GM12878 (cell line): ENCODE measurements around the gene SPINT2. TPM values are rescaled to one million over a fixed set of nuclear protein-coding genes. Genes with fewer than 3 reads are reported as not detected.

Experiments
- ATAC-seq: fragments of 200-7000 bp; cut with Tn5 transposase; 3 replicates; pipeline ENCODE4 v1.9.1; 2020; ENCODE audit warnings: mild to moderate bottlenecking, moderate library complexity
- BruUV-seq: library from RNA; stranded (reverse); fragments of 400-500 nt; replicated peaks from 2 replicates; lab custom pipeline; 2021; lab: Mats Ljungman, UMichigan
- CTCF ChIA-PET: fragments of 300-600 bp; sonication (Branson Sonifier 250); formaldehyde crosslinking; extraction: SDS; loops from one replicate; lab custom pipeline; 2021; ENCODE audit warnings: inconsistent platforms; lab: Yijun Ruan, JAX
- POLR2A ChIA-PET: fragments of 350-600 bp; formaldehyde crosslinking; extraction: SDS; loops from one replicate; lab custom pipeline; 2021; ENCODE audit warnings: inconsistent platforms; lab: Charles Lee
- RAD21 ChIA-PET: fragments of 300-600 bp; sonication (Branson Sonifier 250); formaldehyde crosslinking; loops from one replicate; lab custom pipeline; 2023; ENCODE audit warnings: antibody characterized with exemption; ENCODE audit not compliant: unreplicated experiment; lab: Charles Lee
- SMC1A ChIA-PET: fragments of 300-600 bp; sonication (Branson Sonifier 250); formaldehyde crosslinking; loops from one replicate; lab custom pipeline; 2023; ENCODE audit not compliant: unreplicated experiment, uncharacterized antibody; lab: Charles Lee
- DNase-seq: peaks from one replicate; pipeline ENCODE4 v3.0.0-alpha.2; 2011; ENCODE audit warnings: low read depth, low spot score
- FAIRE-seq: peaks from 3 replicates; lab custom pipeline; 2011; peaks lifted over from hg19 to GRCh38; lab: Jason Lieb, UNC
- H2AFZ ChIP-seq: 2 replicates; pipeline ENCODE4 v1.6.0; 2011; ENCODE audit warnings: low read depth, low read length, control low read depth; ENCODE audit not compliant: control insufficient read depth
- H3K27ac ChIP-seq: 2 replicates; pipeline ENCODE4 v1.5.1; 2011; ENCODE audit warnings: control low read depth; ENCODE audit not compliant: control insufficient read depth, insufficient read depth
- H3K27me3 ChIP-seq, 2 experiments: replicated peaks in 1 of 2; 2 replicates each; pipeline versions ENCODE4 v1.6.0 to v1.6.1; 2011; ENCODE audit warnings: low read length in 1 of 2; ENCODE audit not compliant: control insufficient read depth in 2 of 2, insufficient read depth in 2 of 2
- H3K36me3 ChIP-seq, 2 experiments: 2 replicates each; pipeline ENCODE4 v1.5.1; 2011; ENCODE audit warnings: low read length in 1 of 2; ENCODE audit not compliant: control insufficient read depth in 2 of 2, insufficient read depth in 2 of 2
- H3K4me1 ChIP-seq: 2 replicates; pipeline ENCODE4 v1.6.1; 2011; ENCODE audit warnings: mild to moderate bottlenecking, low read length, moderate library complexity, mixed read lengths; ENCODE audit not compliant: control insufficient read depth, insufficient read depth
- H3K4me2 ChIP-seq: 2 replicates; pipeline ENCODE4 v1.6.0; 2011; ENCODE audit warnings: control low read depth; ENCODE audit not compliant: control insufficient read depth, insufficient read depth
- H3K4me3 ChIP-seq: fragments of 200-600 bp; sonication (generic); 2 replicates; pipeline ENCODE4 v1.5.1; 2016
- H3K79me2 ChIP-seq: 2 replicates; pipeline ENCODE4 v1.6.0; 2011; ENCODE audit warnings: low read length; ENCODE audit not compliant: control insufficient read depth, insufficient read depth
- H3K9ac ChIP-seq: 2 replicates; pipeline ENCODE4 v1.8.0; 2011; ENCODE audit warnings: low read length, control low read depth, mixed read lengths; ENCODE audit not compliant: control insufficient read depth, insufficient read depth
- H3K9me3 ChIP-seq: replicated peaks from 3 replicates; pipeline ENCODE4 v1.5.1; 2011; ENCODE audit warnings: mild to moderate bottlenecking, low read length; ENCODE audit not compliant: control insufficient read depth, insufficient read depth
- H4K20me1 ChIP-seq: 2 replicates; pipeline ENCODE4 v1.6.0; 2011; ENCODE audit not compliant: control insufficient read depth, insufficient read depth
- EED ChIP-seq: sonication (generic); IDR thresholded peaks from 2 replicates; pipeline ENCODE4 v1.6.1; 2016; ENCODE audit warnings: antibody characterized with exemption, low read depth
- HDAC2 ChIP-seq: fragments of 200-600 bp; sonication (generic); IDR thresholded peaks from 2 replicates; pipeline ENCODE4 v1.6.1; 2017
- IRF4 ChIP-seq: IDR thresholded peaks from 2 replicates; pipeline ENCODE4 v1.6.1; 2011; ENCODE audit warnings: low read depth, low read length
- KLF5 ChIP-seq: fragments of 450-650 bp; IDR thresholded peaks from 2 replicates; pipeline ENCODE4 v1.6.1; 2014; ENCODE audit warnings: mild to moderate bottlenecking; ENCODE audit not compliant: partially characterized antibody
- MEF2B ChIP-seq: fragments of 450-650 bp; IDR thresholded peaks from 2 replicates; pipeline ENCODE4 v1.6.1; 2018; ENCODE audit warnings: mild to moderate bottlenecking, moderate library complexity; ENCODE audit not compliant: partially characterized antibody, poor library complexity, severe bottlenecking
- SIN3A ChIP-seq: IDR thresholded peaks from 2 replicates; pipeline ENCODE4 v1.6.1; 2012; ENCODE audit warnings: low read depth, low read length, improper control_type of control experiment
- SMARCA5 ChIP-seq: fragments of 450-650 bp; IDR thresholded peaks from 2 replicates; pipeline ENCODE4 v1.6.1; 2017; ENCODE audit warnings: mild to moderate bottlenecking
- TAF1 ChIP-seq: IDR thresholded peaks from 2 replicates; pipeline ENCODE4 v1.6.1; 2011; ENCODE audit warnings: mild to moderate bottlenecking, low read depth, low read length, borderline replicate concordance
- ZNF274 ChIP-seq: IDR thresholded peaks from one replicate; pipeline ENCODE4 v1.8.0; 2011; ENCODE audit not compliant: insufficient read length, insufficient read depth
- WGBS: methylation state at CpG from one replicate; pipeline ENCODE4 v1.1.6; 2016; ENCODE audit warnings: low lambda C conversion rate; ENCODE audit not compliant: insufficient replicate concordance, insufficient coverage; ENCODE audit errors: missing lambda C conversion rate; 5-methylcytosine and 5-hydroxymethylcytosine counted together
- in situ Hi-C: fragments of 300-500 bp; cut with MboI; formaldehyde crosslinking; loops from 9 replicates; pipeline ENCODE4 v1.14.3; 2018; ENCODE audit warnings: mixed read lengths
- intact Hi-C: fragments of 100-400 bp; cut with micrococcal nuclease; formaldehyde crosslinking; loops from one replicate; pipeline ENCODE4 v1.14.2; 2022; ENCODE audit not compliant: unreplicated experiment
- polyA plus RNA-seq, 11 experiments: library from polyadenylated mRNA; depleted of rRNA in 4 of 11; unstranded in 6 of 11; stranded (reverse) in 5 of 11; fragments of >200 nt; fragmentation: Nextera tagmentation in 4 of 11; fragmentation: Illumina TruSeq in 1 of 11; extraction: Ambion mirVana in 4 of 11; extraction: Trizol in 1 of 11; gene quantifications; 1 replicate in 1 of 11; 2 replicates in 10 of 11; pipeline versions ENCODE4 v1.2.1 to v1.2.3, GENCODE V29; 2011 to 2016; ENCODE audit warnings: inconsistent platforms in 2 of 11, missing spikeins in 2 of 11, low read depth in 1 of 11
- total RNA-seq, 4 experiments: library from RNA; depleted of rRNA in 3 of 4; stranded (reverse); fragments of >200 nt in 3 of 4; fragmentation: Illumina TruSeq in 1 of 4; extraction: Trizol in 1 of 4; gene quantifications; 2 replicates each; pipeline versions ENCODE4 v1.2.1 to v1.2.3, GENCODE V29; 2013 to 2021
- TF ChIP-seq, protein P1 (sequence below): fragments of 450-650 bp; formaldehyde crosslinking; IDR thresholded peaks from 2 replicates; pipeline ENCODE4 v1.4.0; 2022; ENCODE audit warnings: mild to moderate bottlenecking, moderate library complexity
- TF ChIP-seq, protein P2 (sequence below): fragments of 450-650 bp; IDR thresholded peaks from 2 replicates; pipeline ENCODE4 v1.6.1; 2016; ENCODE audit warnings: mild to moderate bottlenecking, moderate library complexity, borderline replicate concordance
- TF ChIP-seq, protein P3 (sequence below): fragments of 450-650 bp; IDR thresholded peaks from 2 replicates; pipeline ENCODE4 v1.6.1; 2018; ENCODE audit warnings: mild to moderate bottlenecking, low read depth, moderate library complexity; ENCODE audit not compliant: partially characterized antibody
- TF ChIP-seq, protein P4 (sequence below): IDR thresholded peaks from 2 replicates; pipeline ENCODE4 v1.6.1; 2012; ENCODE audit warnings: low read depth, low read length, improper control_type of control experiment

Gene SPINT2
- total and polyA plus RNA-seq, 10 of the 15 experiments (the other 5 are each of a cell fraction or from before 2014, with no cell fraction given), result 0.15 to 26.5 (median 17.5) TPM

DNA sequence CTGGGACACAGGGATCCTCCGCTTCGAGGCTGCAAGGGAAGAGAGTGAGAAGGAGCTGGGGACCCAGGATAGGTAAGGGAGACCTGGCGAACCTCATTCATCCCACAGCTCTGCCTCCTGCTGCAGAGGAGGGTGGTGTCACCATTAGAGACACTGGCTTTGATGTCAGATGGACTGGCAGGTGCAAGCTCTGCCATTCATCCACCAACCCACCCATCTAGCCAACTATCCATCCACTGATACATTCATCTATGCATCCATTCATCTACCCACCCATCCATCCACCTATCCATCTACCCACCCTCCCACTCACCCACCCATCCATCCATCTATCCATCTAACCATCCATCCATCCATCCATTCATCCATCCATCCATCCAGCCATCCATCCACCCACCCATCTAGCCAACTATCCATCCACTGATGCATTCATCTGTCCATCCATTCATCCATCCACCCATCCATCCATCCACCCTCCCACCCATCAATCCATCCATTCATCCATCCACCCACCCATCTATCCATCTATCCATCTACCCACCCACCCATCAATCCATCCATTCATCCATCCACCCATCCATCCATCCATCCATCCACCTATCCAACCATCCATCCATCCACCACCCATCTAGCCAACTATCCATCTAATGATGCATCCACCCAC lies 45.4 kb downstream of the SPINT2 start:
- no TSS peak for BruUV-seq
- Histone ChIP-seq H3K4me3 (no peak overlapping the region), H3K9ac (no peak overlapping the region), H3K27me3 (no peaks in the 10 kb centered on the region), H4K20me1 (no peaks in the 10 kb centered on the region), H3K4me2 (no peak overlapping the region), H3K36me3 (peaks cover 0 to 11% of the 10 kb centered on the region in 2 experiments; a peak in 3 of 4 replicates), H2AFZ (no peak overlapping the region), H3K9me3 (no peaks in the 10 kb centered on the region), H3K4me1 (no peaks in the 10 kb centered on the region), H3K27ac (no peak overlapping the region), H3K79me2 (no peaks in the 10 kb centered on the region; the same call in none of the 2 replicates)
- intact Hi-C loops (no loop called here), in situ Hi-C loops (no loop called here)
- no peak for FAIRE-seq
- ChIA-PET POLR2A (no interaction called here), CTCF (no interaction called here), SMC1A (no interaction called here), RAD21 (no interaction called here)
- no peak for DNase-seq
- no peak for ATAC-seq
- WGBS, result 97% methylated on average over 3 of the region's 3 CpGs
- TF ChIP-seq EED, result no peak
- TF ChIP-seq, protein P1, sequence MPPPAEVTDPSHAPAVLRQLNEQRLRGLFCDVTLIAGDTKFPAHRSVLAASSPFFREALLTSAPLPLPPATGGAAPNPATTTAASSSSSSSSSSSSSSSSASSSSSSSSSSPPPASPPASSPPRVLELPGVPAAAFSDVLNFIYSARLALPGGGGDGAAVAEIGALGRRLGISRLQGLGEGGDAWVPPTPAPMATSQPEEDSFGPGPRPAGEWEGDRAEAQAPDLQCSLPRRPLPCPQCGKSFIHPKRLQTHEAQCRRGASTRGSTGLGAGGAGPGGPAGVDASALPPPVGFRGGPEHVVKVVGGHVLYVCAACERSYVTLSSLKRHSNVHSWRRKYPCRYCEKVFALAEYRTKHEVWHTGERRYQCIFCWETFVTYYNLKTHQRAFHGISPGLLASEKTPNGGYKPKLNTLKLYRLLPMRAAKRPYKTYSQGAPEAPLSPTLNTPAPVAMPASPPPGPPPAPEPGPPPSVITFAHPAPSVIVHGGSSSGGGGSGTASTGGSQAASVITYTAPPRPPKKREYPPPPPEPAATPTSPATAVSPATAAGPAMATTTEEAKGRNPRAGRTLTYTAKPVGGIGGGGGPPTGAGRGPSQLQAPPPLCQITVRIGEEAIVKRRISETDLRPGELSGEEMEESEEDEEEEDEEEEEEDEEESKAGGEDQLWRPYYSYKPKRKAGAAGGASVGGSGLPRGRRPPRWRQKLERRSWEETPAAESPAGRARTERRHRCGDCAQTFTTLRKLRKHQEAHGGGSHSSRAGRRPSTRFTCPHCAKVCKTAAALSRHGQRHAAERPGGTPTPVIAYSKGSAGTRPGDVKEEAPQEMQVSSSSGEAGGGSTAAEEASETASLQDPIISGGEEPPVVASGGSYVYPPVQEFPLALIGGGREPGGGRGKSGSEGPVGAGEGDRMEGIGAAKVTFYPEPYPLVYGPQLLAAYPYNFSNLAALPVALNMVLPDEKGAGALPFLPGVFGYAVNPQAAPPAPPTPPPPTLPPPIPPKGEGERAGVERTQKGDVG, result no peak
- TF ChIP-seq, protein P2, sequence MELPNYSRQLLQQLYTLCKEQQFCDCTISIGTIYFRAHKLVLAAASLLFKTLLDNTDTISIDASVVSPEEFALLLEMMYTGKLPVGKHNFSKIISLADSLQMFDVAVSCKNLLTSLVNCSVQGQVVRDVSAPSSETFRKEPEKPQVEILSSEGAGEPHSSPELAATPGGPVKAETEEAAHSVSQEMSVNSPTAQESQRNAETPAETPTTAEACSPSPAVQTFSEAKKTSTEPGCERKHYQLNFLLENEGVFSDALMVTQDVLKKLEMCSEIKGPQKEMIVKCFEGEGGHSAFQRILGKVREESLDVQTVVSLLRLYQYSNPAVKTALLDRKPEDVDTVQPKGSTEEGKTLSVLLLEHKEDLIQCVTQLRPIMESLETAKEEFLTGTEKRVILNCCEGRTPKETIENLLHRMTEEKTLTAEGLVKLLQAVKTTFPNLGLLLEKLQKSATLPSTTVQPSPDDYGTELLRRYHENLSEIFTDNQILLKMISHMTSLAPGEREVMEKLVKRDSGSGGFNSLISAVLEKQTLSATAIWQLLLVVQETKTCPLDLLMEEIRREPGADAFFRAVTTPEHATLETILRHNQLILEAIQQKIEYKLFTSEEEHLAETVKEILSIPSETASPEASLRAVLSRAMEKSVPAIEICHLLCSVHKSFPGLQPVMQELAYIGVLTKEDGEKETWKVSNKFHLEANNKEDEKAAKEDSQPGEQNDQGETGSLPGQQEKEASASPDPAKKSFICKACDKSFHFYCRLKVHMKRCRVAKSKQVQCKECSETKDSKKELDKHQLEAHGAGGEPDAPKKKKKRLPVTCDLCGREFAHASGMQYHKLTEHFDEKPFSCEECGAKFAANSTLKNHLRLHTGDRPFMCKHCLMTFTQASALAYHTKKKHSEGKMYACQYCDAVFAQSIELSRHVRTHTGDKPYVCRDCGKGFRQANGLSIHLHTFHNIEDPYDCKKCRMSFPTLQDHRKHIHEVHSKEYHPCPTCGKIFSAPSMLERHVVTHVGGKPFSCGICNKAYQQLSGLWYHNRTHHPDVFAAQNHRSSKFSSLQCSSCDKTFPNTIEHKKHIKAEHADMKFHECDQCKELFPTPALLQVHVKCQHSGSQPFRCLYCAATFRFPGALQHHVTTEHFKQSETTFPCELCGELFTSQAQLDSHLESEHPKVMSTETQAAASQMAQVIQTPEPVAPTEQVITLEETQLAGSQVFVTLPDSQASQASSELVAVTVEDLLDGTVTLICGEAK, result no peak
- no peak for TF ChIP-seq IRF4
- TF ChIP-seq HDAC2, result no peak
- no peak for TF ChIP-seq SMARCA5
- TF ChIP-seq, protein P3, sequence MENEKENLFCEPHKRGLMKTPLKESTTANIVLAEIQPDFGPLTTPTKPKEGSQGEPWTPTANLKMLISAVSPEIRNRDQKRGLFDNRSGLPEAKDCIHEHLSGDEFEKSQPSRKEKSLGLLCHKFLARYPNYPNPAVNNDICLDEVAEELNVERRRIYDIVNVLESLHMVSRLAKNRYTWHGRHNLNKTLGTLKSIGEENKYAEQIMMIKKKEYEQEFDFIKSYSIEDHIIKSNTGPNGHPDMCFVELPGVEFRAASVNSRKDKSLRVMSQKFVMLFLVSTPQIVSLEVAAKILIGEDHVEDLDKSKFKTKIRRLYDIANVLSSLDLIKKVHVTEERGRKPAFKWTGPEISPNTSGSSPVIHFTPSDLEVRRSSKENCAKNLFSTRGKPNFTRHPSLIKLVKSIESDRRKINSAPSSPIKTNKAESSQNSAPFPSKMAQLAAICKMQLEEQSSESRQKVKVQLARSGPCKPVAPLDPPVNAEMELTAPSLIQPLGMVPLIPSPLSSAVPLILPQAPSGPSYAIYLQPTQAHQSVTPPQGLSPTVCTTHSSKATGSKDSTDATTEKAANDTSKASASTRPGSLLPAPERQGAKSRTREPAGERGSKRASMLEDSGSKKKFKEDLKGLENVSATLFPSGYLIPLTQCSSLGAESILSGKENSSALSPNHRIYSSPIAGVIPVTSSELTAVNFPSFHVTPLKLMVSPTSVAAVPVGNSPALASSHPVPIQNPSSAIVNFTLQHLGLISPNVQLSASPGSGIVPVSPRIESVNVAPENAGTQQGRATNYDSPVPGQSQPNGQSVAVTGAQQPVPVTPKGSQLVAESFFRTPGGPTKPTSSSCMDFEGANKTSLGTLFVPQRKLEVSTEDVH, result no peak
- no peak for TF ChIP-seq TAF1
- TF ChIP-seq SIN3A, result no peak
- TF ChIP-seq MEF2B, result no peak
- no peak for TF ChIP-seq ZNF274
- TF ChIP-seq KLF5, result no peak
- TF ChIP-seq, protein P4, sequence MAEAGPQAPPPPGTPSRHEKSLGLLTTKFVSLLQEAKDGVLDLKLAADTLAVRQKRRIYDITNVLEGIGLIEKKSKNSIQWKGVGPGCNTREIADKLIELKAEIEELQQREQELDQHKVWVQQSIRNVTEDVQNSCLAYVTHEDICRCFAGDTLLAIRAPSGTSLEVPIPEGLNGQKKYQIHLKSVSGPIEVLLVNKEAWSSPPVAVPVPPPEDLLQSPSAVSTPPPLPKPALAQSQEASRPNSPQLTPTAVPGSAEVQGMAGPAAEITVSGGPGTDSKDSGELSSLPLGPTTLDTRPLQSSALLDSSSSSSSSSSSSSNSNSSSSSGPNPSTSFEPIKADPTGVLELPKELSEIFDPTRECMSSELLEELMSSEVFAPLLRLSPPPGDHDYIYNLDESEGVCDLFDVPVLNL, result no peak
